Measurements from ENCODE around the gene PAPSS1. TPM values are rescaled to one million over a fixed set of nuclear protein-coding genes. Genes with fewer than 3 reads are reported as not detected.

The PAPSS1 gene
- total RNA-seq, 4 donors from 2014 or later = 21.9 to 36.2 (median 25.3) TPM

- Histone ChIP-seq H3K9me3 (no peaks in the 10 kb centered on the region), H3K4me3 (no peak overlapping the region), H3K4me1 (no peaks in the 10 kb centered on the region), H3K36me3 (no peaks in the 10 kb centered on the region), H3K27ac (no peak overlapping the region), H3K27me3 (no peaks in the 10 kb centered on the region)
- ATAC-seq = no peak
- TF ChIP-seq POLR2AphosphoS5 (IDR thresholded peaks at IDR 0.05) = no peak
- TF ChIP-seq CTCF (IDR thresholded peaks at IDR 0.05) = no peak
- TF ChIP-seq POLR2A (IDR thresholded peaks at IDR 0.05) = no peak
- no peak for TF ChIP-seq EP300 (IDR thresholded peaks at IDR 0.05)
Measured at GRCh38 chr4:107600983-107601382, 119.1 kb downstream of the PAPSS1 start.

GRCh38 chr4:107600436-107600835 lies 119.6 kb downstream of the PAPSS1 start:
- Histone ChIP-seq H3K4me1 (no peaks in the 10 kb centered on the region), H3K36me3 (no peaks in the 10 kb centered on the region), H3K9me3 (no peaks in the 10 kb centered on the region), H3K27me3 (no peaks in the 10 kb centered on the region), H3K27ac (no peak overlapping the region), H3K4me3 (no peak overlapping the region)
- WGBS, 2 donors (ENCODE audit: low coverage in 1 of 2) = 56 to 73% methylated on average over 2 of the region's 2 CpGs
- no peak for ATAC-seq
- no peak for TF ChIP-seq CTCF (IDR thresholded peaks at IDR 0.05)
- TF ChIP-seq POLR2A (IDR thresholded peaks at IDR 0.05) = no peak
- TF ChIP-seq POLR2AphosphoS5 (IDR thresholded peaks at IDR 0.05) = no peak
- no peak for TF ChIP-seq EP300 (IDR thresholded peaks at IDR 0.05)

- Histone ChIP-seq H3K4me3 (no peak overlapping the region), H3K27ac (no peak overlapping the region), H3K9me3 (no peaks in the 10 kb centered on the region), H3K4me1 (no peaks in the 10 kb centered on the region), H3K27me3 (no peaks in the 10 kb centered on the region), H3K36me3 (no peaks in the 10 kb centered on the region)
- TF ChIP-seq EP300 (IDR thresholded peaks at IDR 0.05) (no peak), CTCF (IDR thresholded peaks at IDR 0.05) (no peak), POLR2AphosphoS5 (IDR thresholded peaks at IDR 0.05) (no peak), POLR2A (IDR thresholded peaks at IDR 0.05) (no peak)
- WGBS, 2 donors (ENCODE audit: low coverage in 1 of 2) = 52 to 87% methylated on average over 3 of the region's 3 CpGs
- no peak for ATAC-seq
Measured at GRCh38 chr4:107599841-107600240, 120.2 kb downstream of the PAPSS1 start.

GRCh38 chr4:107593230-107593629 lies 126.8 kb downstream of the PAPSS1 start:
- Histone ChIP-seq H3K9me3 (peaks cover 0 to 30% (median 0%) of the 10 kb centered on the region in 3 donors), H3K27ac (no peak overlapping the region), H3K27me3 (no peaks in the 10 kb centered on the region), H3K4me1 (no peaks in the 10 kb centered on the region), H3K36me3 (no peaks in the 10 kb centered on the region), H3K4me3 (no peak overlapping the region)
- 60 to 67% methylated on average over 1 of the region's 1 CpG for WGBS, 2 donors (ENCODE audit: low coverage in 1 of 2)
- ATAC-seq = no peak
- TF ChIP-seq CTCF (IDR thresholded peaks at IDR 0.05) (no peak), POLR2AphosphoS5 (IDR thresholded peaks at IDR 0.05) (no peak), EP300 (IDR thresholded peaks at IDR 0.05) (no peak), POLR2A (IDR thresholded peaks at IDR 0.05) (no peak)

GRCh38 chr4:107592519-107592918 lies 127.5 kb downstream of the PAPSS1 start:
- peaks cover 0 to 31% (median 0%) of the 10 kb centered on the region in 3 donors for H3K9me3 ChIP-seq
- WGBS, 2 donors (ENCODE audit: low coverage in 1 of 2) = 6 to 33% methylated on average over 2 of the region's 2 CpGs
- no peak overlapping the region for H3K4me3 ChIP-seq
- no peaks in the 10 kb centered on the region for H3K27me3 ChIP-seq
- no peaks in the 10 kb centered on the region for H3K4me1 ChIP-seq
- TF ChIP-seq POLR2A (IDR thresholded peaks at IDR 0.05) (no peak), EP300 (IDR thresholded peaks at IDR 0.05) (no peak), POLR2AphosphoS5 (IDR thresholded peaks at IDR 0.05) (no peak), CTCF (IDR thresholded peaks at IDR 0.05) (no peak)
- no peak overlapping the region for H3K27ac ChIP-seq
- no peak for ATAC-seq
- H3K36me3 ChIP-seq = no peaks in the 10 kb centered on the region
